Heart right ventricle (tissue), 16 donors: ENCODE measurements around the gene MME. TPM values are rescaled to one million over a fixed set of nuclear protein-coding genes. Genes with fewer than 3 reads are reported as not detected.

Source experiments
- ATAC-seq, 8 donors: fragments of 200-7000 bp; cut with Tn5 transposase; one replicate each; pipeline ENCODE4 v1.9.1; 2020; ENCODE audit warnings: mild to moderate bottlenecking in 8 of 8, moderate library complexity in 8 of 8, moderate number of reproducible peaks in 1 of 8
- DNase-seq, 2 donors: peaks; one replicate each; pipeline ENCODE4 v3.0.0-alpha.2; 2020
- H3K27ac ChIP-seq, 10 donors: fragments of 200-600 bp; sonication (generic) in 2 of 10; one replicate each; pipeline versions ENCODE4 v1.5.0 to v1.8.0; 2020 to 2022; ENCODE audit warnings: mild to moderate bottlenecking in 3 of 10
- H3K27me3 ChIP-seq, 7 donors: fragments of 200-600 bp; one replicate each; pipeline ENCODE4 v1.8.0; 2021 to 2022; ENCODE audit warnings: mild to moderate bottlenecking in 2 of 7
- H3K36me3 ChIP-seq, 9 donors: fragments of 200-600 bp; sonication (generic) in 1 of 9; one replicate each; pipeline versions ENCODE4 v1.5.0 to v1.8.0; 2020 to 2022; ENCODE audit warnings: mild to moderate bottlenecking in 2 of 9
- H3K4me1 ChIP-seq, 9 donors: fragments of 200-600 bp; sonication (generic) in 1 of 9; one replicate each; pipeline versions ENCODE4 v1.5.0 to v1.8.0; 2020 to 2022; ENCODE audit warnings: mild to moderate bottlenecking in 4 of 9
- H3K4me3 ChIP-seq, 10 donors: fragments of 200-600 bp; sonication (generic) in 2 of 10; one replicate each; pipeline versions ENCODE4 v1.5.0 to v1.8.0; 2020 to 2022; ENCODE audit warnings: mild to moderate bottlenecking in 7 of 10, moderate library complexity in 2 of 10
- H3K9me3 ChIP-seq, 11 donors: fragments of 200-600 bp in 10 of 11; sonication (generic) in 2 of 11; one replicate each; pipeline versions ENCODE4 v1.5.0 to v1.8.0; 2013 to 2022; ENCODE audit warnings: mild to moderate bottlenecking in 2 of 11, control low read depth in 1 of 11, moderate library complexity in 1 of 11
- CTCF ChIP-seq, 9 donors: fragments of 200-600 bp; sonication (generic) in 2 of 9; IDR thresholded peaks; one replicate each; pipeline versions ENCODE4 v1.5.0 to v1.8.0; 2021 to 2022; ENCODE audit warnings: antibody characterized with exemption in 9 of 9, mild to moderate bottlenecking in 5 of 9, moderate library complexity in 1 of 9
- WGBS, 2 donors: extraction: QIAGEN DNeasy Blood & Tissue Kit; methylation state at CpG; one replicate each; pipeline ENCODE4 v1.1.7; 2013; ENCODE audit warnings: inconsistent platforms in 1 of 2; 5-methylcytosine and 5-hydroxymethylcytosine counted together
- intact Hi-C, 10 donors: fragments of 100-400 bp; cut with DNase I; formaldehyde crosslinking; loops; one replicate each; pipeline versions ENCODE4 v1.11.1 to v1.14.2; 2022
- polyA plus RNA-seq, 2 donors: library from polyadenylated mRNA; stranded (reverse); fragments of 200-250 nt; gene quantifications; one replicate each; pipeline ENCODE4 v1.2.3, GENCODE V29; 2013
- total RNA-seq, 10 donors: library from RNA; stranded (reverse); fragmentation: NEBNext Ultra II Directional in 3 of 10; extraction: Animal tissue kit (Norgen Biotek cat#: 25700) in 3 of 10; gene quantifications; one replicate each; pipeline versions ENCODE4 v1.2.1 to v1.2.4, GENCODE V29; 2021 to 2023
- donor health status: Arrhythmogenic right ventricular cardiomyopathy.
- donor health status: ischemic (EF 13 %, LVEDD 7.1; RV severe dilation, severe dysfunction).
- donor health status: healthy with polysubstance abuse.
- donor health status: DM: no; HTN: yes; CAD: no.
- donor health status: DM: no; HTN: no; CAD: no.
- donor health status: ischemic (EF 25% LVEDD 6.9; RV normal size, moderate dysfunction).
- donor health status: ischemic (EF 25% LVEDD 5.7; RV mildly dilated, moderate dysfunction).
- donor health status: healthy.
- donor health status: DM: yes; HTN: yes; CAD: no.
- donor health status: Ischemic cardiomyopathy.
- donor health status: ischemic (EF 35%, LVEDD 5.7; RV mildly dilated, moderate dysfunction).
- donor health status: nonischemic (EF 11% LVEDD 7.7; RV severe dilation, severe dysfunction).
- donor health status: DM: yes; HTN: yes; CAD: no.
- donor health status: PGD.
- donor health status: ischemic (EF 29% LVEDD 5.4; RV normal size, mild dysfunction).
- donor health status: nonischemic (EF 23%, LVEDD 6.1; RV moderate dilation, normal function).

The MME gene
- total and polyA plus RNA-seq, 12 donors: 1.8 to 10.5 (median 6.1) TPM

GRCh38 chr3:155047672-155048071, 32.4 kb upstream of the MME start:
- peaks cover 0 to 25% (median 4%) of the 10 kb centered on the region in 11 donors for H3K9me3 ChIP-seq
- no peak for TF ChIP-seq CTCF (IDR thresholded peaks at IDR 0.05)
- no peak for DNase-seq
- intact Hi-C loops: no loop called here
- H3K4me3 ChIP-seq: no peak overlapping the region
- H3K36me3 ChIP-seq: no peaks in the 10 kb centered on the region
- WGBS, 2 donors: 76 to 90% methylated on average over 3 of the region's 3 CpGs
- no peak for ATAC-seq
- no peak overlapping the region for H3K27ac ChIP-seq
- no peaks in the 10 kb centered on the region for H3K4me1 ChIP-seq
- no peaks in the 10 kb centered on the region for H3K27me3 ChIP-seq

- DNase-seq (no peak), ATAC-seq (no peak)
- Histone ChIP-seq H3K36me3 (no peaks in the 10 kb centered on the region), H3K9me3 (peaks cover 0 to 32% (median 6%) of the 10 kb centered on the region in 11 donors), H3K4me3 (no peak overlapping the region), H3K27ac (no peak overlapping the region), H3K4me1 (no peaks in the 10 kb centered on the region), H3K27me3 (no peaks in the 10 kb centered on the region)
- WGBS, 2 donors: 88 to 96% methylated on average over 4 of the region's 4 CpGs
- intact Hi-C loops: no loop called here
- no peak for TF ChIP-seq CTCF (IDR thresholded peaks at IDR 0.05)
Observed at GRCh38 chr3:155049959-155050358, 30.2 kb upstream of the MME start.

GRCh38 chr3:155052470-155052869, 27.6 kb upstream of the MME start:
- no peaks in the 10 kb centered on the region for H3K36me3 ChIP-seq
- intact Hi-C loops: no loop called here
- WGBS, 2 donors: 61 to 69% methylated on average over 2 of the region's 2 CpGs
- H3K27me3 ChIP-seq: no peaks in the 10 kb centered on the region
- no peak for DNase-seq
- H3K27ac ChIP-seq: no peak overlapping the region
- no peak overlapping the region for H3K4me3 ChIP-seq
- no peak for TF ChIP-seq CTCF (IDR thresholded peaks at IDR 0.05)
- H3K9me3 ChIP-seq: peaks cover 0 to 32% (median 6%) of the 10 kb centered on the region in 11 donors
- no peak for ATAC-seq
- no peaks in the 10 kb centered on the region for H3K4me1 ChIP-seq

- peaks cover 0 to 32% (median 6%) of the 10 kb centered on the region in 11 donors for H3K9me3 ChIP-seq
- H3K4me3 ChIP-seq: no peak overlapping the region
- no peak for DNase-seq
- WGBS, 2 donors: 39 to 64% methylated on average over 1 of the region's 1 CpG
- no peak overlapping the region for H3K27ac ChIP-seq
- H3K36me3 ChIP-seq: no peaks in the 10 kb centered on the region
- ATAC-seq: no peak
- no peaks in the 10 kb centered on the region for H3K4me1 ChIP-seq
- no peak for TF ChIP-seq CTCF (IDR thresholded peaks at IDR 0.05)
- no peaks in the 10 kb centered on the region for H3K27me3 ChIP-seq
- intact Hi-C loops: no loop called here
Observed at GRCh38 chr3:155053756-155054155, 26.4 kb upstream of the MME start.
